T-helper 22 cell (primary cell): ENCODE data around the gene NCS1.

Experiments used
- DNase-seq: peaks from one replicate; pipeline ENCODE4 v3.0.0-alpha.2; 2020; ENCODE audit warnings: low read depth

Gene NCS1

GRCh38 chr9:130172161-130172857 lies at the start of gene NCS1:
Gene NCS1, plus strand, starts transcription at chr9:130172404. Its CDS starts 260 bp downstream, at chr9:130172664.
- no peak for DNase-seq

- no peak for DNase-seq
Measured at GRCh38 chr9:130122456-130122855, 49.7 kb upstream of the NCS1 start.

- DNase-seq, result no peak
Measured at GRCh38 chr9:130124085-130124860, 47.9 kb upstream of the NCS1 start.

GRCh38 chr9:130126721-130127433 lies 45.3 kb upstream of the NCS1 start:
- DNase-seq, result no peak

- peak; percentile 79 for DNase-seq
Measured at GRCh38 chr9:130128251-130128650, 44.0 kb upstream of the NCS1 start.

- peak; percentile 72 for DNase-seq
Measured at GRCh38 chr9:130128733-130129431, 43.3 kb upstream of the NCS1 start.

- peak; percentile 30 for DNase-seq
Measured at GRCh38 chr9:130129432-130130061, 42.7 kb upstream of the NCS1 start.

GRCh38 chr9:130132746-130133145 lies 39.5 kb upstream of the NCS1 start:
- DNase-seq, result no peak

- DNase-seq, result no peak
Measured at GRCh38 chr9:130137081-130137640, 35.0 kb upstream of the NCS1 start.

- DNase-seq, result no peak
Measured at GRCh38 chr9:130137641-130138081, 34.5 kb upstream of the NCS1 start.

GRCh38 chr9:130138171-130138653 lies 34.0 kb upstream of the NCS1 start:
- DNase-seq, result no peak

- DNase-seq, result no peak
Measured at GRCh38 chr9:130138791-130139190, 33.4 kb upstream of the NCS1 start.

- DNase-seq, result no peak
Measured at GRCh38 chr9:130139251-130139650, 33.0 kb upstream of the NCS1 start.

- no peak for DNase-seq
Measured at GRCh38 chr9:130140706-130141105, 31.5 kb upstream of the NCS1 start.

- DNase-seq, result no peak
Measured at GRCh38 chr9:130142056-130142455, 30.1 kb upstream of the NCS1 start.

- no peak for DNase-seq
Measured at GRCh38 chr9:130142641-130143040, 29.6 kb upstream of the NCS1 start.

- no peak for DNase-seq
Measured at GRCh38 chr9:130143279-130143893, 28.8 kb upstream of the NCS1 start.

GRCh38 chr9:130143958-130144366 lies 28.2 kb upstream of the NCS1 start:
- no peak for DNase-seq

- DNase-seq, result no peak
Measured at GRCh38 chr9:130144703-130145102, 27.5 kb upstream of the NCS1 start.

GRCh38 chr9:130145658-130146057 lies 26.5 kb upstream of the NCS1 start:
- DNase-seq, result no peak

GRCh38 chr9:130147198-130147597 lies 25.0 kb upstream of the NCS1 start:
- no peak for DNase-seq
